Hematopoietic multipotent progenitor cell treated with erythropoietin and hydrocortisone succinate and interleukin-3 and kit ligand, for 15 days (in vitro differentiated cells): ENCODE data around the gene ARHGDIB.

Source experiments
- DNase-seq: peaks from one replicate; pipeline ENCODE4 v3.0.0-alpha.2; 2015; ENCODE audit warnings: low spot score

The ARHGDIB gene

DNA sequence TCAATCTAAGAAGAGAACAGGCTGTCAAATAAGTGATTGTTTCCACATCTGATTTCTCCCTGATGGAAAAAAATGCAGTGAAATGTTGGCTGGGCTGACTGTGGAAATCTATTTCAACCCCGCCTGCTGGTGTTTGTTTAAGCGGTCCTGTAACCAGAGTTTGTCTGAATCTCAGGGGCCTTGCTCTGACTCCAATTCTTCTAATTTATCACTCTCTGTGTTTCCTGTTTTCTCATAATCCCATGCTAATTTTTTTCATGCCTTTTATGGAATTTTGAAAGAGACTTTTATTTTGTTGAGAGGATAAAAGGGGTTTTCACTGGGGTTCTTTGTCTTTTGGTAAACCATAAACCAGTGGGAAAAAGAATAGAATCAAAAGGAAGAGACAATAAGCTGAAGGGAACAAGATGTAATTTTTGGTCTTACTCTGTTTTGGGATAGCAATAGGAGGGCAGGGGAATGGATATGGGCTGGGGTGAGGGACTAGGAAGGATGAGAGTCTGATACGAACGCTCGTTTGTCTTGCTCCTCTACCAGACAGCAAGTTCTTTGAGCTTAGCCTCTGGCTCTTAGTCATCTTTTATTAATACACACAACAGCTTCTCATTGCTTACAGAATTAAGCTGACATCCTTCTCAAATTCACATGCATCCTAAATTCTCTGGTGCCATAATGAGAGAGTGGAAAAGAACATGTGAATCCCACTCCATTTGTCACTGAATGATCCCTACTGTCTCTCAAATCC, 67.7 kb downstream of the ARHGDIB start:
- DNase-seq = no peak

DNA sequence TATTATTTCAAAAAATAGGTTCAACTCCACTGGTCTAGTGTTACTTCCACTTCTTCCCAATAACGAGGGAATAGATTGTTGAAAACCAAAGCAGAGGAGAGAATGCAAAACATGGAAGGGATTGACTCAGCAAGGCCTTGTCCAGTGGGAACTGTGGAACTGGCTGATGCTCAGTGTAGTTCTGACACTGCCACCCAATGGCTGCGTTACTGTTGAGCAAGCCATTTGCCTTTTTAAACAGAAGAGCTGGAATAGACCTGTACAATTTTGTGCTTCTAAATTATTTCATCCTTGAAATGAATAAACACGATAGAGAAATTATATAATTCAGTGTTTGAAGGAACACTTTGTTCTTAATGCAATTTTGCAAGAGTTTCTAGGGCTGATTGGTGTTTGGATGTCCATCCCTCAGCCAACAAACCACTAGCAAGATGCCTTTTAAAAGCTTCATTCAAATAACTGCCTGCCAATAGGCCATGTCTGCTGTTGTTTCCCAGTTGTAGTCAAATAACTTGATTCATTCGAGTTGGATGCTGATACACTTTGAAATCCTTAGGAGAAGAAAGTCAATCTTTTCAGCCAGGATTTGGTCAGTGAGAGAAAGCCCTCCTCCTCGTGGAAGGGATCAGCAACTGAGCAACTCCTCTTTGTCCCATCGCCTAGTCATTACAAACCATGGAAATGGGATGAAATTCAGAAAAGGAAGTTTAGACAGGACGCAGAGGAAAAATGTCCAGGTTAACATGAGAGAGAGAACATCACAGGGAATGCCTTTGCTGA, 68.5 kb downstream of the ARHGDIB start:
- no peak for DNase-seq
